Sigmoid colon (tissue), 7 donors: ENCODE results near the gene ACTR5. TPM values are rescaled to one million over a fixed set of nuclear protein-coding genes. Genes with fewer than 3 reads are reported as not detected.

Source experiments
- DNase-seq: peaks from one replicate; pipeline ENCODE4 v3.0.0-alpha.2; 2019
- H3K27ac ChIP-seq, 4 donors: fragments of 200-600 bp; sonication (generic); one replicate each; pipeline ENCODE4 v1.5.1; 2016 to 2019; ENCODE audit warnings: mild to moderate bottlenecking in 1 of 4
- H3K27me3 ChIP-seq, 3 donors: fragments of 200-600 bp; sonication (generic); one replicate each; pipeline ENCODE4 v1.5.1; 2019; ENCODE audit warnings: mild to moderate bottlenecking in 1 of 3
- H3K36me3 ChIP-seq, 4 donors: fragments of 200-600 bp; sonication (generic); one replicate each; pipeline ENCODE4 v1.5.1; 2016 to 2019
- H3K4me1 ChIP-seq, 4 donors: fragments of 200-600 bp; sonication (generic); one replicate each; pipeline ENCODE4 v1.5.1; 2017 to 2019
- H3K4me3 ChIP-seq, 4 donors: fragments of 200-600 bp; sonication (generic); one replicate each; pipeline ENCODE4 v1.5.1; 2017 to 2019; ENCODE audit warnings: mild to moderate bottlenecking in 2 of 4, moderate library complexity in 1 of 4
- H3K9me3 ChIP-seq, 4 donors: fragments of 200-600 bp in 3 of 4; sonication (generic) in 3 of 4; one replicate each; pipeline versions ENCODE4 v1.5.1 to v1.6.1; 2013 to 2019
- EP300 ChIP-seq, 4 donors: sonication (generic); formaldehyde crosslinking; IDR thresholded peaks; one replicate each; pipeline ENCODE4 v1.6.1; 2017; ENCODE audit warnings: antibody characterized with exemption in 4 of 4
- POLR2A ChIP-seq, 2 donors: fragments of 450-650 bp; IDR thresholded peaks; one replicate each; pipeline ENCODE4 v1.6.1; 2016; ENCODE audit warnings: antibody characterized with exemption in 2 of 2, mild to moderate bottlenecking in 2 of 2, moderate library complexity in 2 of 2
- POLR2AphosphoS5 ChIP-seq, 4 donors: sonication (generic); formaldehyde crosslinking; IDR thresholded peaks; one replicate each; pipeline ENCODE4 v1.6.1; 2017; ENCODE audit warnings: antibody characterized with exemption in 4 of 4
- WGBS, 2 donors: extraction: QIAGEN DNeasy Blood & Tissue Kit; methylation state at CpG; one replicate each; pipeline ENCODE4 v1.1.7; 2013; 5-methylcytosine and 5-hydroxymethylcytosine counted together
- intact Hi-C: fragments of 100-400 bp; cut with DNase I; formaldehyde crosslinking; loops from one replicate; pipeline ENCODE4 v1.15.1; 2023
- polyA plus RNA-seq, 3 donors: library from polyadenylated mRNA; stranded (reverse); fragments of 200-250 nt; gene quantifications; one replicate each; pipeline ENCODE4 v1.2.3, GENCODE V29; 2013
- total RNA-seq, 4 donors: library from RNA; depleted of rRNA; stranded (reverse); fragments of >200 nt; gene quantifications; one replicate each; pipeline ENCODE4 v1.1.0, GENCODE V29; 2016
- TF ChIP-seq, protein P1 (sequence below), 4 experiments: fragments of 450-650 bp in 3 of 4; fragments of 200-600 bp in 1 of 4; IDR thresholded peaks; one replicate each; pipeline ENCODE4 v1.5.1; 2016 to 2019; ENCODE audit warnings: antibody characterized with exemption in 4 of 4, mild to moderate bottlenecking in 3 of 4, moderate library complexity in 2 of 4
- donor health status: healthy with polysubstance abuse.
- donor health status: Bipolar disorder and iron deficiency.
- donor health status: healthy.

Gene ACTR5
- total and polyA plus RNA-seq, 7 donors = 1.8 to 10.0 (median 6.4) TPM

DNA sequence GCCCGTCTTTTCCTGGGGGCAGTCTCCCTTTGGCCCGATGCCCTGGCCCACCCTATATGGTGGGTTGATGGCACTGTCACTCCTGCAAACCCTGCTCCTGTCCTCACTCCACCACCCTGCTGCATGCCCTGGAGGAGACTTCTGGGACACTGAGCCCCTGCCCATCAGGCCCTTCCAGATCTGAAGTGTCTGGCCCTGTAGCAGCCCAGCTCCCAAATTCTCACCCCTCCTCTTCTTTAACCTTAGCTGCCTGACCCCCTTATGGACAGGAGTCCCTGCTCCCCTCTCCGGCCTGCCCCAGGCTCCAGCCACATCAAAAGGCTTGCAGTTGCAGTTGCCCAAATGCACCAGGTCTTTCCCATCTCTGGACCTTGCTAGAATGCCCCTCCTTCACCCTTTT, 44.7 kb upstream of the ACTR5 start:
- no peak overlapping the region for H3K4me3 ChIP-seq
- peaks cover 0 to 67% (median 0%) of the 10 kb centered on the region in 3 donors for H3K27me3 ChIP-seq
- H3K9me3 ChIP-seq = no peaks in the 10 kb centered on the region
- H3K27ac ChIP-seq = no peak overlapping the region
- intact Hi-C loops = no loop called here
- 59 to 66% methylated on average over 3 of the region's 3 CpGs for WGBS, 2 donors
- no peak for DNase-seq
- no peak for TF ChIP-seq POLR2A (IDR thresholded peaks at IDR 0.05)
- no peaks in the 10 kb centered on the region for H3K4me1 ChIP-seq
- H3K36me3 ChIP-seq = no peaks in the 10 kb centered on the region

DNA sequence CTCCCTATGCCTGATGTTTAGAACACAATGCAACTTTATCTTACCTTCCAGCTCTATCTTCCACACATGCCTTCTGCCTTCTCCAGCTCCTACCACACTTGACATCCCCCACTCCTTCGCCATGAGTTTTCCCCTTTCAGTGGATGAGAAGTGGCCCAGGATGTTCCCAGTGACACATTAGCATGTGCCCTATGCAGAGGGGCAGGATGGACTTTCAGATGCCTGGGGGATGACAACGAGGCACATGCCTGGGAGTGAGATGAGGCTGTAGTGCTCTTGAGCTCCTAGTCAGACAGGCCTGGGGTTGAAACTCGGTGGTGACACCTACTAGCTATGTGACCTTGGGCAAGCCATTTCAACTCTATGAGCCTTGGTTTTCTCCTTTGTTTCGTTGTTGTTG, 44.1 kb upstream of the ACTR5 start:
- 51 to 59% methylated on average over 4 of the region's 4 CpGs for WGBS, 2 donors

DNA sequence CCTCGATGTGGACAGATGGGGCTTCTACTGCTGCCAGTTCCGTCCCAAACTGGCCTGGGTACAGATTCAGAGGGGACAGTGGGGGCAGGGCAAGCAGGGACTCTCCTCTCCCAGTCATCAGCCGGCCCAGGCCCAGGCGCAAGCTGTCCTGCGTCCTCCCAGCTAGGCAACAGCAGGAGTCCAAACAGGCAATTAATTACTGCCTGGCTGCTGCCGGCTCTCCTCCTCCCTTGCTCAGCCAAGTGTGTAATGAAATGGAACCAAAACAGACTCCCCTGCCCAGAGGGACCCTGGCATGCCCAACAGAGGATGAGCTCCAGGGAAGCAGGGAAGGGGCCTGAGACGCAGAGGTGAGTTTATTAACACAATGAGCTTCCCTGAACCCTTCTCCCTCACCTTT, 41.8 kb upstream of the ACTR5 start:
- Histone ChIP-seq H3K36me3 (no peaks in the 10 kb centered on the region), H3K4me1 (no peaks in the 10 kb centered on the region), H3K9me3 (no peaks in the 10 kb centered on the region), H3K27me3 (peaks cover 0 to 51% (median 0%) of the 10 kb centered on the region in 3 donors), H3K4me3 (no peak overlapping the region), H3K27ac (no peak overlapping the region)
- TF ChIP-seq POLR2AphosphoS5 (IDR thresholded peaks at IDR 0.05) (no peak), EP300 (IDR thresholded peaks at IDR 0.05) (no peak), POLR2A (IDR thresholded peaks at IDR 0.05) (no peak)
- TF ChIP-seq, protein P1, sequence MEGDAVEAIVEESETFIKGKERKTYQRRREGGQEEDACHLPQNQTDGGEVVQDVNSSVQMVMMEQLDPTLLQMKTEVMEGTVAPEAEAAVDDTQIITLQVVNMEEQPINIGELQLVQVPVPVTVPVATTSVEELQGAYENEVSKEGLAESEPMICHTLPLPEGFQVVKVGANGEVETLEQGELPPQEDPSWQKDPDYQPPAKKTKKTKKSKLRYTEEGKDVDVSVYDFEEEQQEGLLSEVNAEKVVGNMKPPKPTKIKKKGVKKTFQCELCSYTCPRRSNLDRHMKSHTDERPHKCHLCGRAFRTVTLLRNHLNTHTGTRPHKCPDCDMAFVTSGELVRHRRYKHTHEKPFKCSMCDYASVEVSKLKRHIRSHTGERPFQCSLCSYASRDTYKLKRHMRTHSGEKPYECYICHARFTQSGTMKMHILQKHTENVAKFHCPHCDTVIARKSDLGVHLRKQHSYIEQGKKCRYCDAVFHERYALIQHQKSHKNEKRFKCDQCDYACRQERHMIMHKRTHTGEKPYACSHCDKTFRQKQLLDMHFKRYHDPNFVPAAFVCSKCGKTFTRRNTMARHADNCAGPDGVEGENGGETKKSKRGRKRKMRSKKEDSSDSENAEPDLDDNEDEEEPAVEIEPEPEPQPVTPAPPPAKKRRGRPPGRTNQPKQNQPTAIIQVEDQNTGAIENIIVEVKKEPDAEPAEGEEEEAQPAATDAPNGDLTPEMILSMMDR (IDR thresholded peaks at IDR 0.05) = no peak
- no peak for DNase-seq
- 18 to 22% methylated on average over 7 of the region's 7 CpGs for WGBS, 2 donors
- intact Hi-C loops = no loop called here

More for the DNA sequence above, 44.1 kb upstream of the ACTR5 start:
- Histone ChIP-seq H3K27ac (no peak overlapping the region), H3K9me3 (no peaks in the 10 kb centered on the region), H3K4me3 (no peak overlapping the region), H3K27me3 (peaks cover 0 to 67% (median 0%) of the 10 kb centered on the region in 3 donors), H3K4me1 (no peaks in the 10 kb centered on the region), H3K36me3 (no peaks in the 10 kb centered on the region)
- TF ChIP-seq POLR2A (IDR thresholded peaks at IDR 0.05) = no peak
- TF ChIP-seq, protein P1 (IDR thresholded peaks at IDR 0.05) = no peak
- TF ChIP-seq EP300 (IDR thresholded peaks at IDR 0.05) = no peak
- no peak for TF ChIP-seq POLR2AphosphoS5 (IDR thresholded peaks at IDR 0.05)
- no peak for DNase-seq
- intact Hi-C loops = no loop called here

GRCh38 chr20:38714308-38714707, 34.0 kb upstream of the ACTR5 start:
- TF ChIP-seq, protein P1 (IDR thresholded peaks at IDR 0.05) = no peak
- TF ChIP-seq POLR2AphosphoS5 (IDR thresholded peaks at IDR 0.05) = no peak
- no peak for TF ChIP-seq EP300 (IDR thresholded peaks at IDR 0.05)
- no peak for TF ChIP-seq POLR2A (IDR thresholded peaks at IDR 0.05)
- intact Hi-C loops = no loop called here
- H3K27ac ChIP-seq = no peak overlapping the region
- no peak overlapping the region for H3K4me3 ChIP-seq
- H3K27me3 ChIP-seq = peaks cover 0 to 60% (median 12%) of the 10 kb centered on the region in 3 donors
- no peaks in the 10 kb centered on the region for H3K9me3 ChIP-seq
- WGBS, 2 donors = 25 to 29% methylated on average over 6 of the region's 6 CpGs
- H3K36me3 ChIP-seq = no peaks in the 10 kb centered on the region
- H3K4me1 ChIP-seq = no peaks in the 10 kb centered on the region
- no peak for DNase-seq

- intact Hi-C loops = no loop called here
- peaks cover 0 to 74% (median 19%) of the 10 kb centered on the region in 3 donors for H3K27me3 ChIP-seq
- WGBS, 2 donors = 13 to 29% methylated on average over 10 of the region's 10 CpGs
Observed at GRCh38 chr20:38715646-38716045, 32.6 kb upstream of the ACTR5 start.

More at GRCh38 chr20:38715646-38716045, 32.6 kb upstream of the ACTR5 start:
- Histone ChIP-seq H3K27ac (no peak overlapping the region), H3K4me3 (no peak overlapping the region), H3K4me1 (no peaks in the 10 kb centered on the region), H3K36me3 (no peaks in the 10 kb centered on the region), H3K9me3 (no peaks in the 10 kb centered on the region)
- TF ChIP-seq POLR2A (IDR thresholded peaks at IDR 0.05) (no peak), EP300 (IDR thresholded peaks at IDR 0.05) (no peak), POLR2AphosphoS5 (IDR thresholded peaks at IDR 0.05) (no peak)
- TF ChIP-seq, protein P1 (IDR thresholded peaks at IDR 0.05) = no peak
- DNase-seq = no peak
